Measurements from ENCODE around the gene ARHGEF16. TPM values are rescaled to one million over a fixed set of nuclear protein-coding genes. Genes with fewer than 3 reads are reported as not detected.

The ARHGEF16 gene
- total RNA-seq, 1 donor from 2014 or later: 10.6 TPM

DNA sequence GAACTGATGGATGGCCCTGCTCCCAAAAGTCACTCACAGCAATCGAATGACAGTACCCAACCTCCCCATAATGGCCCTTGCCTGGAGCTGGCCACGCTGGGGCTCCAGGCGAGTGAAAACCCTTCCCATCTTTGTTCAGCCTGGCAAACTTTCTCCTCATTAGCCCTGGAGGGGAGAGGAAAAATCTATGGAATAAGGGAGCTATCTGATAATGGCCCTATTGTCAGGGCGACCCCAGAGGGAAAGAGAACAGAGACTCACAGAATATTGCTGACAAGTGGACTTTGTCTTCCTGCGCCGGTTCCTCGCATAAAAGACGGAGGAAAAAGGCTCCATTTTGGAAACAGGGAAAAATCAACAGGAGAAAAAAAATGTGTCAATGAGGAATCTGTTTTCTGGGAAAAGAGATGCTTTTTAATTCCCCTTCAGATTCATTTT is 13.0 kb upstream of the ARHGEF16 start:
- no peaks in the 10 kb centered on the region for H3K4me1 ChIP-seq
- DNase-seq (no peak), ATAC-seq (no peak)
- H3K4me3 ChIP-seq: no peak overlapping the region
- intact Hi-C loops (cut with DNase I): no loop called here
- no peaks in the 10 kb centered on the region for H3K36me3 ChIP-seq
- H3K9me3 ChIP-seq: peaks cover 9% of the 10 kb centered on the region
- peaks cover 32% of the 10 kb centered on the region for H3K27me3 ChIP-seq (ENCODE audit: low read depth)
- TF ChIP-seq, protein P1, sequence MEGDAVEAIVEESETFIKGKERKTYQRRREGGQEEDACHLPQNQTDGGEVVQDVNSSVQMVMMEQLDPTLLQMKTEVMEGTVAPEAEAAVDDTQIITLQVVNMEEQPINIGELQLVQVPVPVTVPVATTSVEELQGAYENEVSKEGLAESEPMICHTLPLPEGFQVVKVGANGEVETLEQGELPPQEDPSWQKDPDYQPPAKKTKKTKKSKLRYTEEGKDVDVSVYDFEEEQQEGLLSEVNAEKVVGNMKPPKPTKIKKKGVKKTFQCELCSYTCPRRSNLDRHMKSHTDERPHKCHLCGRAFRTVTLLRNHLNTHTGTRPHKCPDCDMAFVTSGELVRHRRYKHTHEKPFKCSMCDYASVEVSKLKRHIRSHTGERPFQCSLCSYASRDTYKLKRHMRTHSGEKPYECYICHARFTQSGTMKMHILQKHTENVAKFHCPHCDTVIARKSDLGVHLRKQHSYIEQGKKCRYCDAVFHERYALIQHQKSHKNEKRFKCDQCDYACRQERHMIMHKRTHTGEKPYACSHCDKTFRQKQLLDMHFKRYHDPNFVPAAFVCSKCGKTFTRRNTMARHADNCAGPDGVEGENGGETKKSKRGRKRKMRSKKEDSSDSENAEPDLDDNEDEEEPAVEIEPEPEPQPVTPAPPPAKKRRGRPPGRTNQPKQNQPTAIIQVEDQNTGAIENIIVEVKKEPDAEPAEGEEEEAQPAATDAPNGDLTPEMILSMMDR (IDR thresholded peaks at IDR 0.05): no peak
- H3K27ac ChIP-seq: no peak overlapping the region

DNA sequence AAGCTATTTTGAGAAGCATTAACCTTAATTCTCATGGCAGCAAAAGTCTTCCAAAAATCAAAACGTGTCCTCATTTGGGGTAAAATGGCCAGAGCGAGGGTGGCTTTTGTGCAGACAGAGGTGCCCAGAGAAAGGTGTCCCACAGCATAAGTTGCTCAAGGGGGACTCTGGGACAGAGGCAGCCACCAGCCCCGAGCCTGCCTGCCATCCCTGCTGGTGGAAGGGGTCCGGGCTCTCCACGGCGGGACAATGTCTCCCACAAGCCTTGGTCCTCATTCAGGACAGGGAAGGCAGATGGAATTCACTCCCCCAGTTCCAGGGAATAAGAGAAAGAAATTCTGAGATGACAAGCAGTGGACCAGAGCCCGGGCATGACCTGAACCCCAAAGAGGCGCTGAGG is 12.6 kb upstream of the ARHGEF16 start:
- no peak for DNase-seq

DNA sequence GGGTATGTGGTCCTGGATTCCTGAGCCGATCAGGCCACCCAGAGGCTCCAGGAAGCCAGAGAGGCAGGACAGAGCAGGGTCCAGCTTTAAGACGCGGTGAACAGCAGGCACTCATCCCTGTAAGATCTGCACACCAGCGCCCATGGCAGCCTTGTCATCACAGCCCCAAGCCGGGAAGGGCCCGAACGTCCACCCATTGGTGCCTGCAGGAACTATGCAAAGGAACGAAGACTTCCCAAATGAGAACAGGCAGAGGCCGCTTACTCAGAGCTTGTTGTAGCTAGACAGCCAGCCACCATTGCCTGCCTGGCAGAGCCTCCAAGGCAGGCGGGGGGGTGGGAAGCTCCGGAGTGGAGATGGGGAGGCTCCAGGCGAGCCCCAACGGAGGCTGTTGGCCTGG is 12.1 kb upstream of the ARHGEF16 start:
- no peak for DNase-seq
- no peak for ATAC-seq
- H3K36me3 ChIP-seq: no peaks in the 10 kb centered on the region
- peaks cover 32% of the 10 kb centered on the region for H3K27me3 ChIP-seq (ENCODE audit: low read depth)
- no peak overlapping the region for H3K27ac ChIP-seq
- H3K9me3 ChIP-seq: peaks cover 9% of the 10 kb centered on the region
- intact Hi-C loops (cut with DNase I): no loop called here
- H3K4me3 ChIP-seq: no peak overlapping the region
- H3K4me1 ChIP-seq: no peaks in the 10 kb centered on the region
- TF ChIP-seq, protein P1 (IDR thresholded peaks at IDR 0.05): no peak

More for the DNA sequence above, 12.6 kb upstream of the ARHGEF16 start:
- Histone ChIP-seq H3K9me3 (peaks cover 9% of the 10 kb centered on the region), H3K27me3 (ENCODE audit: low read depth) (peaks cover 32% of the 10 kb centered on the region), H3K27ac (no peak overlapping the region), H3K36me3 (no peaks in the 10 kb centered on the region), H3K4me1 (no peaks in the 10 kb centered on the region), H3K4me3 (no peak overlapping the region)
- intact Hi-C loops (cut with DNase I): no loop called here
- ATAC-seq: no peak
- TF ChIP-seq, protein P1 (IDR thresholded peaks at IDR 0.05): no peak

GRCh38 chr1:3442901-3443300 is 11.6 kb upstream of the ARHGEF16 start:
- intact Hi-C loops (cut with DNase I): no loop called here
- Histone ChIP-seq H3K27ac (no peak overlapping the region), H3K4me3 (no peak overlapping the region), H3K9me3 (peaks cover 9% of the 10 kb centered on the region), H3K36me3 (no peaks in the 10 kb centered on the region), H3K27me3 (ENCODE audit: low read depth) (peaks cover 32% of the 10 kb centered on the region), H3K4me1 (no peaks in the 10 kb centered on the region)
- DNase-seq (no peak), ATAC-seq (no peak)
- TF ChIP-seq, protein P1 (IDR thresholded peaks at IDR 0.05): no peak

GRCh38 chr1:3443807-3444206 is 10.7 kb upstream of the ARHGEF16 start:
- Histone ChIP-seq H3K36me3 (no peaks in the 10 kb centered on the region), H3K9me3 (peaks cover 9% of the 10 kb centered on the region), H3K4me3 (no peak overlapping the region), H3K27ac (no peak overlapping the region), H3K4me1 (no peaks in the 10 kb centered on the region), H3K27me3 (ENCODE audit: low read depth) (peaks cover 27% of the 10 kb centered on the region)
- DNase-seq (no peak), ATAC-seq (no peak)
- TF ChIP-seq, protein P1 (IDR thresholded peaks at IDR 0.05): no peak
- intact Hi-C loops (cut with DNase I): no loop called here

DNA sequence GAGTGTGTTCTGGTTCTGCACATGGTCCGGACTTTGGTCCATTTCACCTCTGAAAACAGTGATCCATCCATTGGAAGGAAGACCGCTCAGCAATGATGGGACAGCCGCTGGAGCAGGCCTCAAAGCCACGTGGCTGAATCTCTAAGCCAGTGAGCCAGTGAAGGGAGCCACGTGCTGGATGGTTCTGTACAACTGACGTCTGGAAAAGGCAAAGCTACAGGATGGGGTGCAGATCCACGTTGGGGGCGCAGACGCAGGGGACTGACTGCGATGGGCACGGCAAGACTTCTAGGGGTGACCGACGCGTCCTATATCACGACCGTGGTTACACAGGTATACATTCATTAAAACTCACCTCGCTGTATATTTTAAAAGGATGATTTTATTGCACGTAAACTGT is 10.2 kb upstream of the ARHGEF16 start:
- H3K27me3 ChIP-seq (ENCODE audit: low read depth): peaks cover 25% of the 10 kb centered on the region
- no peaks in the 10 kb centered on the region for H3K4me1 ChIP-seq
- intact Hi-C loops (cut with DNase I): no loop called here
- H3K9me3 ChIP-seq: peaks cover 9% of the 10 kb centered on the region
- H3K4me3 ChIP-seq: no peak overlapping the region
- ATAC-seq: no peak
- DNase-seq: no peak
- TF ChIP-seq, protein P1 (IDR thresholded peaks at IDR 0.05): no peak
- no peaks in the 10 kb centered on the region for H3K36me3 ChIP-seq
- H3K27ac ChIP-seq: no peak overlapping the region
